ENCODE data around the gene PPM1A. TPM values are rescaled to one million over a fixed set of nuclear protein-coding genes. Genes with fewer than 3 reads are reported as not detected.

Gene PPM1A
- total and polyA plus RNA-seq, 2 of the 13 experiments (the other 11 are each of a cell fraction or from before 2014, with no cell fraction given), result 23.3 to 29.8 TPM

DNA sequence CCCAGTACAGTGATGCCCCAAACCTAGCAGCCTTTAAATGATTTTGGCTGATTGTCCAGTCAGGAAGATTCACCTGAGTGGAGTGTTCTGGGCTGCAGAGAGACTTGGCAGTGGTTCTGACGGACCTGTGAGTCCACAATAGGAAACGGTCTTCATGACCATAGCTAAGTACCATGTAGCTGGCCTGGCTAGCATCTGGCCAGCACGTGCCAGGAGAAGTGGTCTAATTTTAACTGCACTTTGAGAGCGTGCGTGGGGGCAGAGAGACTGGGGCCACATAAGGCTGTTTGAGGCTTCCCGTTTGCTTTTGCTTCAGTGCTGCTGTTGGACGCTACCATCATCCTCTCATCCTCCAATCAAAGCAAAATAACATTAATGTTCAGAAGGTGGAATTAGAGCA lies 54.7 kb downstream of the PPM1A start:
- DNase-seq (ENCODE audit: low spot score) (no peak), ATAC-seq (peak; percentile 19; the same call in 1 of the 3 replicates), FAIRE-seq (no peak)
- no peaks in the 10 kb centered on the region for H3K79me2 ChIP-seq (ENCODE audit: insufficient read depth, low read length)
- no peaks in the 10 kb centered on the region for H4K20me1 ChIP-seq (ENCODE audit: insufficient read depth, low read length)
- H2AFZ ChIP-seq (ENCODE audit: low read length), result no peak overlapping the region
- no peak overlapping the region for H3K27ac ChIP-seq (ENCODE audit: extremely low read length, insufficient read depth, low read length)
- H3K4me1 ChIP-seq (ENCODE audit: insufficient read depth, low read length), result peaks cover 17% of the 10 kb centered on the region
- POLR2A ChIA-PET, result interaction anchor here (1.0 kb wide), 1 partner anchor 55 kb away, joined by 3 read pairs; the partner anchor contains the start of gene PPM1A
- CTCF ChIA-PET (ENCODE audit: low intra/inter-chr PET ratio, low total read pairs), result no interaction called here
- intact Hi-C loops (cut with micrococcal nuclease; ENCODE audit: unreplicated experiment), result no loop called here
- no peaks in the 10 kb centered on the region for H3K27me3 ChIP-seq (ENCODE audit: control insufficient read depth in 1 of 2, insufficient read depth in 2 of 2, low read length in 2 of 2)
- no peaks in the 10 kb centered on the region for H3K36me3 ChIP-seq (replicated peaks in 1 of 2; ENCODE audit: control insufficient read depth in 1 of 2, insufficient read depth in 2 of 2, low read length in 2 of 2)
- no peaks in the 10 kb centered on the region for H3K9me3 ChIP-seq (ENCODE audit: low read length)
- H3K4me3 ChIP-seq (replicated peaks in 1 of 3; ENCODE audit: insufficient read depth in 1 of 3, low read depth in 2 of 3, low read length in 3 of 3), result no peak overlapping the region
- no TSS peak for BruUV-seq (replicated peaks)
- 90% methylated on average over 7 of the region's 7 CpGs for WGBS (ENCODE audit: low lambda C conversion rate)
- H3K9ac ChIP-seq (ENCODE audit: insufficient read depth, low read depth, low read length), result no peak overlapping the region
- in situ Hi-C loops (cut with HindIII; ENCODE audit: extremely low pct_ligation_motif_present, low pct_unique_long_range_greater_than_20kb), result no loop called here
- no peak for TF ChIP-seq NONO (IDR thresholded peaks at IDR 0.05)
- TF ChIP-seq NONO (CRISPR knock-in tag; conservative IDR thresholded peaks at IDR 0.05), result no peak
- TF ChIP-seq ZNF44 (CRISPR knock-in tag; IDR thresholded peaks at IDR 0.05), result no peak
- no peak for TF ChIP-seq ZBTB34 (CRISPR knock-in tag; IDR thresholded peaks at IDR 0.05)
- no peak for TF ChIP-seq ZKSCAN1 (IDR thresholded peaks at IDR 0.05; ENCODE audit: low read length)
- TF ChIP-seq ZNF383 (CRISPR knock-in tag; IDR thresholded peaks at IDR 0.05; ENCODE audit: borderline replicate concordance), result no peak
- TF ChIP-seq HCFC1 (IDR thresholded peaks at IDR 0.05; ENCODE audit: low read depth, low read length), result no peak
- TF ChIP-seq HOXA5 (CRISPR knock-in tag; IDR thresholded peaks at IDR 0.05), result no peak
- no peak for TF ChIP-seq ZNF329 (CRISPR knock-in tag; IDR thresholded peaks at IDR 0.05; ENCODE audit: low read depth)
- no peak for TF ChIP-seq ZNF335 (CRISPR knock-in tag; IDR thresholded peaks at IDR 0.05)
- no peak for TF ChIP-seq ZNF850 (CRISPR knock-in tag; conservative IDR thresholded peaks at IDR 0.05)
- TF ChIP-seq ZNF7 (CRISPR knock-in tag; IDR thresholded peaks at IDR 0.05), result no peak
- TF ChIP-seq RELA (CRISPR knock-in tag; IDR thresholded peaks at IDR 0.05), result no peak
- TF ChIP-seq ELF4 (CRISPR knock-in tag; IDR thresholded peaks at IDR 0.05; ENCODE audit: borderline replicate concordance), result no peak
- TF ChIP-seq AGO2 (optimal IDR thresholded peaks at IDR 0.05; ENCODE audit: low read depth, low read length), result no peak
- TF ChIP-seq ZNF878 (CRISPR knock-in tag; IDR thresholded peaks at IDR 0.05), result no peak
- TF ChIP-seq, protein P1, sequence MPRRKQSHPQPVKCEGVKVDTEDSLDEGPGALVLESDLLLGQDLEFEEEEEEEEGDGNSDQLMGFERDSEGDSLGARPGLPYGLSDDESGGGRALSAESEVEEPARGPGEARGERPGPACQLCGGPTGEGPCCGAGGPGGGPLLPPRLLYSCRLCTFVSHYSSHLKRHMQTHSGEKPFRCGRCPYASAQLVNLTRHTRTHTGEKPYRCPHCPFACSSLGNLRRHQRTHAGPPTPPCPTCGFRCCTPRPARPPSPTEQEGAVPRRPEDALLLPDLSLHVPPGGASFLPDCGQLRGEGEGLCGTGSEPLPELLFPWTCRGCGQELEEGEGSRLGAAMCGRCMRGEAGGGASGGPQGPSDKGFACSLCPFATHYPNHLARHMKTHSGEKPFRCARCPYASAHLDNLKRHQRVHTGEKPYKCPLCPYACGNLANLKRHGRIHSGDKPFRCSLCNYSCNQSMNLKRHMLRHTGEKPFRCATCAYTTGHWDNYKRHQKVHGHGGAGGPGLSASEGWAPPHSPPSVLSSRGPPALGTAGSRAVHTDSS (CRISPR knock-in tag; conservative IDR thresholded peaks at IDR 0.05), result no peak
- H3K4me2 ChIP-seq (ENCODE audit: low read depth, low read length), result no peak overlapping the region
